Stimulated activated CD8-positive, alpha-beta memory T cell treated with anti-CD3 and anti-CD28 coated beads, Interleukin-15, amount 100 ng/mL, for 48 hours (primary cell): Measurements from ENCODE around the gene PRKG1.

Source experiments
- DNase-seq, 2 donors: peaks; one replicate each; pipeline ENCODE4 v3.0.0-alpha.2; 2020; ENCODE audit warnings: low read depth in 2 of 2

Gene PRKG1

GRCh38 chr10:51806079-51806835, 732.0 kb downstream of the PRKG1 start:
- no peak for DNase-seq

DNA sequence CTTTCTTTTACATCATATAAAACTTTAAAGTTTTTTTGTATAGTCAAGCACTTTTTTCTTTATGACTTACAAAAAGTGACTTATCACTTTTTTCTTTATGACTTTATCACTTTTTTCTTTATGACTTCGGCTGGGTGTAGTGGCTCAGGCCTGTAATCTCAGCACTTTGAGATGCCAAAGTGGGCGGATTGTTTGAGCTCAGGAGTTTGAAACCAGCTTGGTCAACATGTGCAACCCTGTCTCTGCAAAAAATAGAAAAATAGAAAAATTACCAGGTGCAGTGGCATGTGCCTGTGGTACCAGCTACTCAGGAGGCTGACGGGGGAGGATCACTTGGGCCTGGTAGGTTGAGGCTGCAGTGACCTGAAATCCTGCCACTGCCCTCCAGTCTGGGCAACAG, 733.9 kb downstream of the PRKG1 start:
- DNase-seq, result no peak

- DNase-seq, result no peak
Observed at GRCh38 chr10:51815723-51816122, 741.4 kb downstream of the PRKG1 start.

DNA sequence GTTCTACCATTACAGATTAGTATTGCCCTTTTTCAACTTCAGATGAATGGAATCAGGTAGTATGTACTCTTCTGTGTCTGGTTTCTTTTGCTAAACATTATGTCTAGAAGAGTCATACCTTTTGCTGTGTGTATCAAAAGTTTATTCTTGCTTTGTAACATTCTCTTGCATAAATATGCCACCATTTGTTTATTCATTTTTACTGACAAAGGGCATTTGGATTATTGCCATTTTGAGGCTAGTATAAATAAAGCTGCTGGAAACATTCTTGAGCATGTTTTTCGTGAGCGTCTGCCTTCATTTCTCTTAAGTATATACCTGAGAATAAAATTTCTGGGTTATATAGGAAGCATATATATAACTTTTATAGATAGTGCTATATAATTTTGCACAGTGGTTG, 746.8 kb downstream of the PRKG1 start:
- DNase-seq, result no peak

- DNase-seq, result no peak
Observed at GRCh38 chr10:51821745-51822144, 747.5 kb downstream of the PRKG1 start.

- peak; percentile 1 to 4 for DNase-seq
Observed at GRCh38 chr10:51832652-51833383, 758.5 kb downstream of the PRKG1 start.

- DNase-seq, result no peak
Observed at GRCh38 chr10:51834548-51834947, 760.3 kb downstream of the PRKG1 start.

- DNase-seq, result no peak
Observed at GRCh38 chr10:51838471-51838870, 764.2 kb downstream of the PRKG1 start.

DNA sequence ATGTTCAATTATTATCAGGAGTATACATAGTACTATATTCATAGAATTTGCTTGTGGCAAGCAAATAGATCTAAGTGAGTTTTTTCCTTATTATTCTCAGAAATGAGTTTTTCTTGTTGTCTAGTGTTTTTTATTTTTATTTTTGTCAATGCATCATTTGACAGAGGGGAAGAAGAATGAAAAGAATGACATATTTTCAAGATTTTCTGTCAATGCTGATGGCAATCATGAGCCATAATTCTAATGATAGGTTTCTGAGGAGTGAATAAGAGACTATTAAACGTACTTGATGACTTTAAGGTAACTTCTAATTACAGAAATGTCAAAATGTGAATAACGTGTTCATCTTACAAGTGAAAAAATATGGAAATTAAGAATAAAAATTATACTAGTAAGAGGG, 769.7 kb downstream of the PRKG1 start:
- no peak for DNase-seq

DNA sequence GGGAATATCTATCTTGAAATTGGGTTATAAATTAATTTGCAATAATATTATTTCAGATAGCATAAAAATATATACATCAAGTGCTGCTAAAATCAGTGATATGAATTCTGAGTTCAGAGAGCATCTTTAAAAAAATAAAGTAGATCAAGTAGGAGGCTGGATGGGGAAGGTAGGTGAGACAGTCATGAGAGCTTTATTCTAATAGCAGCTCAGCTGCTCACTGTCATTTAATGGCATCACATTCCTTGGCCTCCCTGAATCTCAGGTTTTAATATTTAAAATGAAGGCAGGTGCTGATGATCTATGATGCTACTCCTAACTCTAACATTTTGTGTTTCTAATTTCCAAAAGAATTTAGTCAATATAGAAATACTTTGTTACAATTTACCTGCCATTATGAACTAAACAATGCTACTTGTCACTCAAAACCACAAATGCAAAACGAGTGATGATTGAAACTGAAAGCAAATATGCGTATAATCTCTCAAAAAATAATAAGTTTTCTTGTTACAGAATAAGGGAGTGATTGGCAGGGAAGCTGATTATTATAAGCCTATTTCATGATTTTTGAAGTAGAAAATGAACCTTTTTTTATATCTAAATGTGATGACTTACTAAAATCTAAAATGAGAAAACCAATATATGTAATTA, 772.7 kb downstream of the PRKG1 start:
- no peak for DNase-seq

- no peak for DNase-seq
Observed at GRCh38 chr10:51852297-51852696, 778.0 kb downstream of the PRKG1 start.

GRCh38 chr10:51857305-51857704, 783.0 kb downstream of the PRKG1 start:
- no peak for DNase-seq

DNA sequence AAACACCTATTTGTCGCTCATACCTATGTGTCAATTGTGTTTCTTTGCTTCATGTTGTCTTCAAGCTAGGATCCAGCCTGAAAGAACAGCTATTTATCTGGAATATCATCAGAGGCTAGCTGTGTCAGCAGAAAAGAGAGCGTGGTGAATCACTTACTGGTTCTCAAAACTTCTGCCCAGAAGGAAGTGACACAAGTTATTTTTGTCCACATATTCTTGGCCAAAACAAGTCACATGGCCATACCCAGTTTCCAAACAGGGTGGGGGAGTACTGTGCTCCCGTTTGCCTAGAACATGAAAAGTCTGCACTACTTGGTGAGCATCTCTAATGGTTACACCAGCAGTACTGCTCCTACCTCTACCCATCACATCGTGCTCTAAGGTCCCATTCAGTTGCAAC, 786.0 kb downstream of the PRKG1 start:
- no peak for DNase-seq

DNA sequence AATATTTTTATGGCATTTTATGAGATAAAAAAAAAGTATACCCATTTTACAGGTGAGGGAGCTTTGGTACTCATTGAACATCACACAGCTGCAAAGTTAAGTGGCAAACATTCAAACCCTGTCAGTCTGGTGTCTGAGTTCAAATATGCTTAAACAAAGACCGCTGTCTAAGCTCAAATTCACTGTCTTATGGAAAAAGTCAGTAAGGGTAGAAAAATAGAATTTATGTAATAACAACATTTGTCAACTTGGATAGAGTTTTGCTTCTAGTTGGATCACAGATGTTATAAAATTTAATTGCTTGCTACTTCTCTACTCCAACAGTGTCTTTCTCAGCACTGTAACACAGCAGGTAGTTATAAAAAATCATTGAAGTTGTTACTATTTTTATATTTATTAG, 786.8 kb downstream of the PRKG1 start:
- no peak for DNase-seq

GRCh38 chr10:51861731-51862130, 787.4 kb downstream of the PRKG1 start:
- DNase-seq, result no peak

GRCh38 chr10:51862149-51862548, 787.9 kb downstream of the PRKG1 start:
- DNase-seq, result no peak

DNA sequence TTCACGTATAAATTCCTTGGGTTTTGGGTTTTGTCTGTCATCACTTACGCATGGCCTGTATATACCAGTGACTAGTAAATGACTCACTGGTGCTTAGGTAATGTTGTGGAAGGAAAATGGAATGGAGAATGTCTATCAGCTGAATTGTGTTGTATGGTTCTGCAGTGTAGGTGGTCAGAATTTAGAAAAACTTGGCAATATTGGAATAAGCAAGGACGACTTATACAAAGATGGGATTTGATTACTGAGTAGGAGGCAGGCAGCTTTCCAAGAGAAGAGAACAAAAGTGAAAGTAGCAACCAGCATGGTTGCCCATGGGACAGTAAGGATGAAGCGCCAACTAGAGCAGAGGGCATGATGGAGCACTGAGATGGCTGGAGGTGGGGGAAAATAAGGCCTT, 793.7 kb downstream of the PRKG1 start:
- DNase-seq, result no peak

- DNase-seq, result no peak
Observed at GRCh38 chr10:51874131-51874530, 799.8 kb downstream of the PRKG1 start.

- no peak for DNase-seq
Observed at GRCh38 chr10:51875610-51876009, 801.3 kb downstream of the PRKG1 start.

- DNase-seq, result no peak
Observed at GRCh38 chr10:51876503-51876902, 802.2 kb downstream of the PRKG1 start.

- no peak for DNase-seq
Observed at GRCh38 chr10:51876979-51877378, 802.7 kb downstream of the PRKG1 start.

DNA sequence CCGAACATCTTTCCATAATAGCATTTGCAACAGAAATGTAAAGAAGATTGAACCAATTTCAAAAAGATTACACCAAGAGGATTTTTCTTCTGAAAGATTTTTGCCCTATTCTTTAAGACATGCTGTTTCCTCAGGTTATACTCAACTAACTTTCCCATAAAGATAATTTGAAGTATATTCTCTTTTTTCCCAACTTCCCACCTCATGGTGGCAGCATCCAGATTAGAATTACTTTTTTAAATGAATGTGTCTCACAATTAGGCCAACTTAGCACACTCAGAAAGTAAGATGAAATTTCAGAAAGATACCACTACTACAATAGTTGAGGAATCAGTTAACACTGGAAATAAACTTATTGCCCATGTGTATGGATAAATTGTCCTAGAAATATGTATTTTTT, 803.3 kb downstream of the PRKG1 start:
- DNase-seq, result no peak

DNA sequence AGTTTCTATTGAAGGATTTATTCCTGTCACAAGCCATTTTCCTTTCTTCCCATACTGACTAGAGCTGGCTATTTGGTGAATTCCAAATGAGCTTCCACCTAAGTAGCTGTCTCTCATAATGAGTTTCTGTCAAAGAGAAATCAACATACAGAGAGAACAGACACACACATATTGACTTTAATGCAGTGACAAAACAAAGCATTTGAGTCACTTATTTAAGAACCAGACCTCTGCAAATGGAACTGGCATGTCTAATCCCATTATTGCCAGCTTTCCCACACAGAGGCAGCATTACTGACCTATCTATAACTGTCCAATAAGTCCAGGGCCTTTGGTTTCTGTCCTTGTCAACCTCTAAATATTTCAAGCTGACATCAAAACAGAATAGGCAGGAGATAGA, 804.4 kb downstream of the PRKG1 start:
- DNase-seq, result no peak
